Smooth muscle cell of trachea (primary cell): Measurements from ENCODE around the gene ADD2. TPM values are rescaled to one million over a fixed set of nuclear protein-coding genes. Genes with fewer than 3 reads are reported as not detected.

ENCODE experiments used
- total RNA-seq: library from RNA; depleted of rRNA; stranded (reverse); fragments of >200 nt; gene quantifications from 2 replicates; pipeline ENCODE4 v1.2.1, GENCODE V29; 2014

ADD2 gene
- total RNA-seq = 0.29 TPM in 1 of 2 replicates, not detected in the other

GRCh38 chr2:70767699-70768589 lies at the start of gene ADD2:
Gene ADD2, minus strand, starts transcription at chr2:70768200. Its CDS starts 61,792 bp downstream, at chr2:70706408.

GRCh38 chr2:70790136-70790828 lies 22.3 kb upstream of the ADD2 start, which contains the start of gene FIGLA:
Gene FIGLA, minus strand, starts transcription at chr2:70790643. Its CDS starts 5 bp downstream, at chr2:70790638.

Other genes with a start within 250 kb of the ADD2 start
- gene TGFA, start 214.4 kb downstream of the ADD2 start, total RNA-seq = 0.73 TPM in 1 of 2 replicates, not detected in the other
- gene FIGLA, start 22.4 kb upstream of the ADD2 start, total RNA-seq = not detected in 2 replicates
- gene CLEC4F, start 52.4 kb upstream of the ADD2 start, total RNA-seq = not detected in 2 replicates
- not detected in 2 replicates for gene CD207, start 67.6 kb upstream of the ADD2 start, total RNA-seq
- gene VAX2, start 132.4 kb upstream of the ADD2 start, total RNA-seq = 0.87 and 1.5 TPM in 2 replicates
- gene ATP6V1B1, start 167.7 kb upstream of the ADD2 start, total RNA-seq = 0.58 and 1.7 TPM in 2 replicates
- gene ANKRD53, start 210.4 kb upstream of the ADD2 start, total RNA-seq = 0.83 and 1.3 TPM in 2 replicates
- 36.7 and 36.9 TPM in 2 replicates for gene TEX261, start 226.7 kb upstream of the ADD2 start, total RNA-seq